SK-N-SH (cell line): ENCODE data around the gene ODF2L. TPM values are rescaled to one million over a fixed set of nuclear protein-coding genes. Genes with fewer than 3 reads are reported as not detected.

Experiments used
- CTCF ChIA-PET: fragments of 300-600, 350-600 bp; formaldehyde crosslinking; extraction: SDS; loops from one replicate; lab custom pipeline; 2021; lab: Yijun Ruan, JAX
- POLR2A ChIA-PET: fragments of 350-600 bp; sonication (Branson Sonifier 250); formaldehyde crosslinking; extraction: SDS; loops from one replicate; lab custom pipeline; 2020; ENCODE audit warnings: antibody characterized with exemption, inconsistent platforms; lab: Yijun Ruan, JAX
- DNase-seq: peaks from one replicate; pipeline ENCODE4 v3.0.0; 2012
- H2AFZ ChIP-seq: fragments of 200-600 bp; sonication (generic); 2 replicates; pipeline ENCODE4 v1.8.1; 2016; ENCODE audit warnings: antibody characterized with exemption, mild to moderate bottlenecking, low read depth
- H3F3A ChIP-seq: fragments of 200-600 bp; sonication (generic); replicated peaks from 2 replicates; pipeline ENCODE3; 2016; ENCODE audit warnings: antibody characterized with exemption, mild to moderate bottlenecking; ENCODE audit not compliant: insufficient read depth
- H3K27ac ChIP-seq, 2 experiments: fragments of 200-500 bp in 1 of 2; fragments of 200-600 bp in 1 of 2; sonication (Bioruptor generic) in 1 of 2; sonication (generic), shearing (Covaris generic) in 1 of 2; 2 replicates each; pipeline versions ENCODE4 v1.5.1 to v1.6.1; 2014 to 2016; ENCODE audit warnings: low read depth in 2 of 2, inconsistent platforms in 1 of 2, low read length in 1 of 2, mild to moderate bottlenecking in 1 of 2, mixed read lengths in 1 of 2
- H3K27me3 ChIP-seq: fragments of 200-600 bp; sonication (generic), shearing (Covaris generic); 2 replicates; pipeline ENCODE4 v1.6.1; 2016; ENCODE audit warnings: mixed run types; ENCODE audit not compliant: insufficient read depth
- H3K36me3 ChIP-seq, 2 experiments: fragments of 200-500 bp in 1 of 2; fragments of 200-600 bp in 1 of 2; sonication (Bioruptor generic) in 1 of 2; sonication (generic) in 1 of 2; replicated peaks in 1 of 2; 2 replicates each; pipeline versions ENCODE3 to v1.5.1; 2014 to 2016; ENCODE audit warnings: low read length in 1 of 2, mild to moderate bottlenecking in 1 of 2; ENCODE audit not compliant: insufficient read depth in 2 of 2, control insufficient read depth in 1 of 2
- H3K4me1 ChIP-seq, 2 experiments: fragments of 200-500 bp in 1 of 2; fragments of 200-600 bp in 1 of 2; sonication (Bioruptor generic) in 1 of 2; sonication (generic), shearing (Covaris generic) in 1 of 2; 2 replicates each; pipeline versions ENCODE4 v1.5.1 to v1.6.1; 2014 to 2016; ENCODE audit warnings: low read depth in 1 of 2, low read length in 1 of 2, mixed run types in 1 of 2; ENCODE audit not compliant: insufficient read depth in 2 of 2, control insufficient read depth in 1 of 2
- H3K4me2 ChIP-seq: fragments of 200-600 bp; sonication (generic), shearing (Covaris generic); 2 replicates; pipeline ENCODE4 v1.6.1; 2017; ENCODE audit warnings: mixed run types
- H3K4me3 ChIP-seq, 2 experiments: fragments of 200-500 bp in 1 of 2; fragments of 200-600 bp in 1 of 2; sonication (Bioruptor generic) in 1 of 2; sonication (generic), shearing (Covaris generic) in 1 of 2; 2 replicates each; pipeline versions ENCODE4 v1.5.1 to v1.8.1; 2014 to 2016; ENCODE audit warnings: low read depth in 2 of 2, inconsistent platforms in 1 of 2, low read length in 1 of 2, mild to moderate bottlenecking in 1 of 2, mixed read lengths in 1 of 2, moderate library complexity in 1 of 2
- H3K79me2 ChIP-seq: fragments of 200-600 bp; sonication (generic); 2 replicates; pipeline ENCODE4 v1.8.1; 2017; ENCODE audit warnings: mild to moderate bottlenecking; ENCODE audit not compliant: insufficient read depth
- H3K9ac ChIP-seq: fragments of 200-600 bp; sonication (generic); 2 replicates; pipeline ENCODE4 v1.6.1; 2017; ENCODE audit warnings: mixed run types
- H3K9me2 ChIP-seq: fragments of 200-600 bp; sonication (generic); 2 replicates; pipeline ENCODE4 v1.6.1; 2017; ENCODE audit warnings: mixed run types
- H3K9me3 ChIP-seq: fragments of 200-600 bp; sonication (generic); 2 replicates; pipeline ENCODE4 v1.6.1; 2017; ENCODE audit warnings: mixed run types, mild to moderate bottlenecking, moderate library complexity
- H4K20me1 ChIP-seq: fragments of 200-600 bp; sonication (generic); 2 replicates; pipeline ENCODE4 v1.6.1; 2017; ENCODE audit warnings: mild to moderate bottlenecking, mixed run types; ENCODE audit not compliant: insufficient read depth
- CHD2 ChIP-seq: fragments of 150-350 bp; IDR thresholded peaks from 2 replicates; pipeline ENCODE4 v1.6.1; 2018; ENCODE audit warnings: low read length; ENCODE audit not compliant: partially characterized antibody
- CTCF ChIP-seq: fragments of 200-600 bp; sonication (generic); IDR thresholded peaks from 2 replicates; pipeline ENCODE4 v1.6.1; 2017; ENCODE audit warnings: antibody characterized with exemption, mild to moderate bottlenecking, moderate library complexity
- EZH2phosphoT487 ChIP-seq: fragments of 200-600 bp; sonication (generic); IDR thresholded peaks from 2 replicates; pipeline ENCODE4 v1.6.1; 2017; ENCODE audit warnings: low read depth, mixed run types, mild to moderate bottlenecking, antibody characterized with exemption, moderate library complexity, borderline replicate concordance
- FOSL2 ChIP-seq: IDR thresholded peaks from 2 replicates; pipeline ENCODE4 v1.4.0; 2012; ENCODE audit warnings: low read depth, mild to moderate bottlenecking, moderate library complexity, borderline replicate concordance
- FOXJ3 ChIP-seq: sonication (generic); formaldehyde crosslinking; IDR thresholded peaks from 2 replicates; pipeline ENCODE4 v1.5.1; 2020; ENCODE audit warnings: mild to moderate bottlenecking, missing genetic modification reagents
- FOXM1 ChIP-seq: IDR thresholded peaks from 2 replicates; pipeline ENCODE4 v1.4.0; 2012; ENCODE audit warnings: low read depth, mild to moderate bottlenecking
- GATA2 ChIP-seq: sonication (generic); formaldehyde crosslinking; IDR thresholded peaks from 2 replicates; pipeline ENCODE4 v1.5.0; 2020; ENCODE audit warnings: mild to moderate bottlenecking, missing genetic modification reagents
- JUND ChIP-seq: IDR thresholded peaks from 2 replicates; pipeline ENCODE4 v1.4.0; 2012
- MAX ChIP-seq: IDR thresholded peaks from 2 replicates; pipeline ENCODE4 v1.4.0; 2012; ENCODE audit warnings: low read depth
- MEF2A ChIP-seq: IDR thresholded peaks from 2 replicates; pipeline ENCODE4 v1.4.0; 2012; ENCODE audit warnings: low read depth, borderline replicate concordance
- NRF1 ChIP-seq: IDR thresholded peaks from 2 replicates; pipeline ENCODE4 v1.6.1; 2012; ENCODE audit warnings: low read depth, mild to moderate bottlenecking, low read length
- POLR2AphosphoS5 ChIP-seq: IDR thresholded peaks from 2 replicates; pipeline ENCODE4 v1.6.1; 2012; ENCODE audit warnings: low read depth, low read length
- RXRA ChIP-seq: IDR thresholded peaks from 2 replicates; pipeline ENCODE4 v1.4.0; 2012; ENCODE audit warnings: low read depth, mild to moderate bottlenecking, borderline replicate concordance
- SMC3 ChIP-seq: IDR thresholded peaks from 2 replicates; pipeline ENCODE4 v1.6.1; 2012; ENCODE audit warnings: low read depth, low read length, improper control_type of control experiment
- TAF1 ChIP-seq: IDR thresholded peaks from 2 replicates; pipeline ENCODE4 v1.6.1; 2012; ENCODE audit warnings: low read depth, mild to moderate bottlenecking, low read length, moderate library complexity, borderline replicate concordance
- TCF12 ChIP-seq: IDR thresholded peaks from 2 replicates; pipeline ENCODE4 v1.4.0; 2012
- USF2 ChIP-seq: fragments of 150-350 bp; IDR thresholded peaks from 2 replicates; pipeline ENCODE4 v1.6.1; 2017; ENCODE audit warnings: antibody characterized with exemption, low read length, low read depth, borderline replicate concordance
- ZBTB33 ChIP-seq: IDR thresholded peaks from 2 replicates; pipeline ENCODE4 v1.4.0; 2012; ENCODE audit warnings: low read depth, borderline replicate concordance
- WGBS: methylation state at CpG from one replicate; pipeline ENCODE4 v1.1.6; 2017; ENCODE audit warnings: low lambda C conversion rate; 5-methylcytosine and 5-hydroxymethylcytosine counted together
- polyA plus RNA-seq, 3 experiments: library from polyadenylated mRNA; depleted of rRNA; stranded (reverse); fragments of >200 nt; gene quantifications; 2 replicates each; pipeline ENCODE4 v1.2.3, GENCODE V29; 2012
- TF ChIP-seq, protein P1 (sequence below): IDR thresholded peaks from 2 replicates; pipeline ENCODE4 v1.6.1; 2012; ENCODE audit warnings: mild to moderate bottlenecking, low read depth, low read length, moderate library complexity

ODF2L gene
- polyA plus RNA-seq, 1 of the 3 experiments (the other 2 are of a cell fraction) = 5.3 TPM

GRCh38 chr1:86445919-86446318 lies 49.8 kb upstream of the ODF2L start:
- Histone ChIP-seq H3K9ac (no peak overlapping the region), H3K27ac (no peak overlapping the region), H3K9me3 (no peaks in the 10 kb centered on the region), H3K4me3 (no peak overlapping the region), H3F3A (no peaks in the 10 kb centered on the region), H3K27me3 (no peaks in the 10 kb centered on the region; the same call in 1 of the 2 replicates), H3K36me3 (no peaks in the 10 kb centered on the region), H2AFZ (no peak overlapping the region), H3K4me2 (no peak overlapping the region), H3K9me2 (no peaks in the 10 kb centered on the region), H3K4me1 (no peaks in the 10 kb centered on the region), H3K79me2 (no peaks in the 10 kb centered on the region), H4K20me1 (no peaks in the 10 kb centered on the region)
- TF ChIP-seq TAF1 = no peak
- no peak for TF ChIP-seq RXRA
- no peak for TF ChIP-seq EZH2phosphoT487
- TF ChIP-seq POLR2AphosphoS5 = no peak
- no peak for TF ChIP-seq FOXJ3
- TF ChIP-seq USF2 = no peak
- no peak for TF ChIP-seq GATA2
- no peak for TF ChIP-seq NRF1
- no peak for TF ChIP-seq MAX
- TF ChIP-seq FOXM1 = no peak
- TF ChIP-seq FOSL2 = no peak
- TF ChIP-seq CTCF = no peak
- TF ChIP-seq JUND = no peak
- 82% methylated on average over 1 of the region's 1 CpG for WGBS
- ChIA-PET POLR2A (no interaction called here), CTCF (interaction anchor here (1.0 kb wide), 1 partner anchor 55 kb away, joined by 4 read pairs; no protein-coding TSS in a partner anchor)
- DNase-seq = no peak

DNA sequence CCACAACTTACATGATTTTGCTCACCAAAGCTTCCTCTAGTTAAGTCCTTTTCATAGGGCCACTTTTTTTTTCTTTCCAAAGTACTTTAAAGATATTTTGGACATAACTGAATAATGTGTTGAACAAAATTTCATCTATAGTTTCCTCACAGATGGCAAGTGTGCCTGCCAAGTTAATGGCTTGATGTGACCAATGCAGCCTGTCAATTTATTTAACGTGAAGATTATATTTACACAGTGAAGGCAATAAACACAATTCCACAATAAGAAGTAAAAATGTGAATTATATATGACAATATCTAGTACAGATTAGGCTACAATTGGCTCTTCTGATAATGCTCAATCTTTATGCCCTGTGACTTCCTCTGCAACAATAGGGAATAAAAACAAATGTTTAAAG lies 45.9 kb upstream of the ODF2L start:
- H3K27me3 ChIP-seq = no peaks in the 10 kb centered on the region; the same call in 1 of the 2 replicates
- H3K9me2 ChIP-seq = no peaks in the 10 kb centered on the region
- H3K4me1 ChIP-seq = no peaks in the 10 kb centered on the region
- POLR2A ChIA-PET = no interaction called here
- H3K79me2 ChIP-seq = no peaks in the 10 kb centered on the region
- no peaks in the 10 kb centered on the region for H3K36me3 ChIP-seq
- H3F3A ChIP-seq = no peaks in the 10 kb centered on the region
- H3K9me3 ChIP-seq = no peaks in the 10 kb centered on the region
- H2AFZ ChIP-seq = no peak overlapping the region
- 0% methylated on average over 1 of the region's 1 CpG for WGBS
- DNase-seq = no peak
- CTCF ChIA-PET = no interaction called here
- H3K27ac ChIP-seq = no peak overlapping the region
- H3K4me3 ChIP-seq = no peak overlapping the region
- no peaks in the 10 kb centered on the region for H4K20me1 ChIP-seq
- H3K9ac ChIP-seq = no peak overlapping the region
- H3K4me2 ChIP-seq = no peak overlapping the region
- no peak for TF ChIP-seq EZH2phosphoT487
- TF ChIP-seq MAX = no peak
- TF ChIP-seq FOXJ3 = no peak
- no peak for TF ChIP-seq ZBTB33
- no peak for TF ChIP-seq JUND
- TF ChIP-seq CHD2 = no peak
- no peak for TF ChIP-seq MEF2A
- TF ChIP-seq, protein P1, sequence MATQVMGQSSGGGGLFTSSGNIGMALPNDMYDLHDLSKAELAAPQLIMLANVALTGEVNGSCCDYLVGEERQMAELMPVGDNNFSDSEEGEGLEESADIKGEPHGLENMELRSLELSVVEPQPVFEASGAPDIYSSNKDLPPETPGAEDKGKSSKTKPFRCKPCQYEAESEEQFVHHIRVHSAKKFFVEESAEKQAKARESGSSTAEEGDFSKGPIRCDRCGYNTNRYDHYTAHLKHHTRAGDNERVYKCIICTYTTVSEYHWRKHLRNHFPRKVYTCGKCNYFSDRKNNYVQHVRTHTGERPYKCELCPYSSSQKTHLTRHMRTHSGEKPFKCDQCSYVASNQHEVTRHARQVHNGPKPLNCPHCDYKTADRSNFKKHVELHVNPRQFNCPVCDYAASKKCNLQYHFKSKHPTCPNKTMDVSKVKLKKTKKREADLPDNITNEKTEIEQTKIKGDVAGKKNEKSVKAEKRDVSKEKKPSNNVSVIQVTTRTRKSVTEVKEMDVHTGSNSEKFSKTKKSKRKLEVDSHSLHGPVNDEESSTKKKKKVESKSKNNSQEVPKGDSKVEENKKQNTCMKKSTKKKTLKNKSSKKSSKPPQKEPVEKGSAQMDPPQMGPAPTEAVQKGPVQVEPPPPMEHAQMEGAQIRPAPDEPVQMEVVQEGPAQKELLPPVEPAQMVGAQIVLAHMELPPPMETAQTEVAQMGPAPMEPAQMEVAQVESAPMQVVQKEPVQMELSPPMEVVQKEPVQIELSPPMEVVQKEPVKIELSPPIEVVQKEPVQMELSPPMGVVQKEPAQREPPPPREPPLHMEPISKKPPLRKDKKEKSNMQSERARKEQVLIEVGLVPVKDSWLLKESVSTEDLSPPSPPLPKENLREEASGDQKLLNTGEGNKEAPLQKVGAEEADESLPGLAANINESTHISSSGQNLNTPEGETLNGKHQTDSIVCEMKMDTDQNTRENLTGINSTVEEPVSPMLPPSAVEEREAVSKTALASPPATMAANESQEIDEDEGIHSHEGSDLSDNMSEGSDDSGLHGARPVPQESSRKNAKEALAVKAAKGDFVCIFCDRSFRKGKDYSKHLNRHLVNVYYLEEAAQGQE = no peak
- TF ChIP-seq TCF12 = no peak
- no peak for TF ChIP-seq SMC3
